GM12878 (cell line): ENCODE data around the gene ZNF443. TPM values are rescaled to one million over a fixed set of nuclear protein-coding genes. Genes with fewer than 3 reads are reported as not detected.

ENCODE experiments used
- ATAC-seq: fragments of 200-7000 bp; cut with Tn5 transposase; 3 replicates; pipeline ENCODE4 v1.9.1; 2020; ENCODE audit warnings: mild to moderate bottlenecking, moderate library complexity
- Bru-seq: library from RNA; stranded (reverse); fragments of 400-500 nt; gene quantifications from one replicate; lab custom pipeline; 2021; lab: Mats Ljungman, UMichigan
- BruChase-seq, 2 experiments: library from RNA; stranded (reverse); fragments of 400-500 nt; gene quantifications; one replicate each; lab custom pipeline; 2021; lab: Mats Ljungman, UMichigan
- BruUV-seq: library from RNA; stranded (reverse); fragments of 400-500 nt; replicated peaks from 2 replicates; lab custom pipeline; 2021; lab: Mats Ljungman, UMichigan
- CTCF ChIA-PET: fragments of 300-600 bp; sonication (Branson Sonifier 250); formaldehyde crosslinking; extraction: SDS; loops from one replicate; lab custom pipeline; 2021; ENCODE audit warnings: inconsistent platforms; lab: Yijun Ruan, JAX
- POLR2A ChIA-PET: fragments of 350-600 bp; formaldehyde crosslinking; extraction: SDS; loops from one replicate; lab custom pipeline; 2021; ENCODE audit warnings: inconsistent platforms; lab: Charles Lee
- RAD21 ChIA-PET: fragments of 300-600 bp; sonication (Branson Sonifier 250); formaldehyde crosslinking; loops from one replicate; lab custom pipeline; 2023; ENCODE audit warnings: antibody characterized with exemption; ENCODE audit not compliant: unreplicated experiment; lab: Charles Lee
- SMC1A ChIA-PET: fragments of 300-600 bp; sonication (Branson Sonifier 250); formaldehyde crosslinking; loops from one replicate; lab custom pipeline; 2023; ENCODE audit not compliant: unreplicated experiment, uncharacterized antibody; lab: Charles Lee
- DNase-seq: peaks from one replicate; pipeline ENCODE4 v3.0.0-alpha.2; 2011; ENCODE audit warnings: low read depth, low spot score
- FAIRE-seq: peaks from 3 replicates; lab custom pipeline; 2011; peaks lifted over from hg19 to GRCh38; lab: Jason Lieb, UNC
- H2AFZ ChIP-seq: 2 replicates; pipeline ENCODE4 v1.6.0; 2011; ENCODE audit warnings: low read depth, low read length, control low read depth; ENCODE audit not compliant: control insufficient read depth
- H3K27ac ChIP-seq: 2 replicates; pipeline ENCODE4 v1.5.1; 2011; ENCODE audit warnings: control low read depth; ENCODE audit not compliant: control insufficient read depth, insufficient read depth
- H3K27me3 ChIP-seq, 2 experiments: replicated peaks in 1 of 2; 2 replicates each; pipeline versions ENCODE4 v1.6.0 to v1.6.1; 2011; ENCODE audit warnings: low read length in 1 of 2; ENCODE audit not compliant: control insufficient read depth in 2 of 2, insufficient read depth in 2 of 2
- H3K36me3 ChIP-seq, 2 experiments: 2 replicates each; pipeline ENCODE4 v1.5.1; 2011; ENCODE audit warnings: low read length in 1 of 2; ENCODE audit not compliant: control insufficient read depth in 2 of 2, insufficient read depth in 2 of 2
- H3K4me1 ChIP-seq: 2 replicates; pipeline ENCODE4 v1.6.1; 2011; ENCODE audit warnings: mild to moderate bottlenecking, low read length, moderate library complexity, mixed read lengths; ENCODE audit not compliant: control insufficient read depth, insufficient read depth
- H3K4me2 ChIP-seq: 2 replicates; pipeline ENCODE4 v1.6.0; 2011; ENCODE audit warnings: control low read depth; ENCODE audit not compliant: control insufficient read depth, insufficient read depth
- H3K4me3 ChIP-seq: fragments of 200-600 bp; sonication (generic); 2 replicates; pipeline ENCODE4 v1.5.1; 2016
- H3K79me2 ChIP-seq: 2 replicates; pipeline ENCODE4 v1.6.0; 2011; ENCODE audit warnings: low read length; ENCODE audit not compliant: control insufficient read depth, insufficient read depth
- H3K9ac ChIP-seq: 2 replicates; pipeline ENCODE4 v1.8.0; 2011; ENCODE audit warnings: low read length, control low read depth, mixed read lengths; ENCODE audit not compliant: control insufficient read depth, insufficient read depth
- H3K9me3 ChIP-seq: replicated peaks from 3 replicates; pipeline ENCODE4 v1.5.1; 2011; ENCODE audit warnings: mild to moderate bottlenecking, low read length; ENCODE audit not compliant: control insufficient read depth, insufficient read depth
- H4K20me1 ChIP-seq: 2 replicates; pipeline ENCODE4 v1.6.0; 2011; ENCODE audit not compliant: control insufficient read depth, insufficient read depth
- BACH1 ChIP-seq: fragments of 450-650 bp; IDR thresholded peaks from 2 replicates; pipeline ENCODE4 v1.6.1; 2017; ENCODE audit warnings: mild to moderate bottlenecking, borderline replicate concordance
- CBFB ChIP-seq: IDR thresholded peaks from 2 replicates; pipeline ENCODE4 v1.6.1; 2016; ENCODE audit warnings: antibody characterized with exemption, low read depth
- MTA3 ChIP-seq: IDR thresholded peaks from 2 replicates; pipeline ENCODE4 v1.6.1; 2012; ENCODE audit warnings: low read length, inconsistent platforms, borderline replicate concordance
- RUNX3 ChIP-seq: IDR thresholded peaks from 2 replicates; pipeline ENCODE4 v1.6.1; 2012; ENCODE audit warnings: low read length, inconsistent platforms
- SIN3A ChIP-seq: IDR thresholded peaks from 2 replicates; pipeline ENCODE4 v1.6.1; 2012; ENCODE audit warnings: low read depth, low read length, improper control_type of control experiment
- SMAD1 ChIP-seq: fragments of 450-650 bp; IDR thresholded peaks from 2 replicates; pipeline ENCODE4 v1.6.1; 2018; ENCODE audit warnings: mild to moderate bottlenecking, low read depth; ENCODE audit not compliant: partially characterized antibody
- SMARCA5 ChIP-seq: fragments of 450-650 bp; IDR thresholded peaks from 2 replicates; pipeline ENCODE4 v1.6.1; 2017; ENCODE audit warnings: mild to moderate bottlenecking
- WGBS: methylation state at CpG from one replicate; pipeline ENCODE4 v1.1.6; 2016; ENCODE audit warnings: low lambda C conversion rate; ENCODE audit not compliant: insufficient replicate concordance, insufficient coverage; ENCODE audit errors: missing lambda C conversion rate; 5-methylcytosine and 5-hydroxymethylcytosine counted together
- in situ Hi-C: fragments of 300-500 bp; cut with MboI; formaldehyde crosslinking; loops from 9 replicates; pipeline ENCODE4 v1.14.3; 2018; ENCODE audit warnings: mixed read lengths
- intact Hi-C: fragments of 100-400 bp; cut with micrococcal nuclease; formaldehyde crosslinking; loops from one replicate; pipeline ENCODE4 v1.14.2; 2022; ENCODE audit not compliant: unreplicated experiment
- long read RNA-seq, 2 experiments: library from polyadenylated mRNA; unstranded; transcript quantifications; one replicate each; pipeline ENCODE4 v2.0.0, GENCODE V29; 2019 to 2020
- polyA minus RNA-seq, 3 experiments: library from RNA; depleted of rRNA, polyadenylated mRNA; stranded (reverse); fragments of >200 nt; gene quantifications; 2 replicates each; pipeline ENCODE4 v1.2.3, GENCODE V29; 2011
- polyA plus RNA-seq, 11 experiments: library from polyadenylated mRNA; depleted of rRNA in 4 of 11; unstranded in 6 of 11; stranded (reverse) in 5 of 11; fragments of >200 nt; fragmentation: Nextera tagmentation in 4 of 11; fragmentation: Illumina TruSeq in 1 of 11; extraction: Ambion mirVana in 4 of 11; extraction: Trizol in 1 of 11; gene quantifications; 1 replicate in 1 of 11; 2 replicates in 10 of 11; pipeline versions ENCODE4 v1.2.1 to v1.2.3, GENCODE V29; 2011 to 2016; ENCODE audit warnings: inconsistent platforms in 2 of 11, missing spikeins in 2 of 11, low read depth in 1 of 11
- total RNA-seq, 4 experiments: library from RNA; depleted of rRNA in 3 of 4; stranded (reverse); fragments of >200 nt in 3 of 4; fragmentation: Illumina TruSeq in 1 of 4; extraction: Trizol in 1 of 4; gene quantifications; 2 replicates each; pipeline versions ENCODE4 v1.2.1 to v1.2.3, GENCODE V29; 2013 to 2021
- TF ChIP-seq, protein P1 (sequence below): IDR thresholded peaks from 2 replicates; pipeline ENCODE4 v1.6.1; 2011; ENCODE audit warnings: borderline replicate concordance, low read depth, mild to moderate bottlenecking, moderate library complexity, mixed read lengths, low read length; ENCODE audit not compliant: insufficient read depth; ENCODE audit errors: extremely low read length
- TF ChIP-seq, protein P2 (sequence below): fragments of 450-650 bp; conservative IDR thresholded peaks from 2 replicates; pipeline ENCODE4 v1.6.1; 2017; ENCODE audit warnings: mild to moderate bottlenecking, moderate library complexity
- TF ChIP-seq, protein P3 (sequence below): fragments of 450-650 bp; IDR thresholded peaks from 2 replicates; pipeline ENCODE4 v1.6.1; 2017; ENCODE audit warnings: mild to moderate bottlenecking, moderate library complexity

The ZNF443 gene
- 24.1 and 25.2 TPM in 2 replicates for total RNA-seq (2013; cell fraction: nucleolus; rRNA removed)
- total RNA-seq (2014; rRNA removed) (3.6 and 4.0 TPM in 2 replicates), total RNA-seq (2014; rRNA removed; fragmentation: Illumina TruSeq; extraction: Trizol) (5.8 and 6.0 TPM in 2 replicates), total RNA-seq (2021) (3.9 and 4.2 TPM in 2 replicates), polyA plus RNA-seq (2011; rRNA removed) (9.1 and 14.2 TPM in 2 replicates), polyA plus RNA-seq (2014; fragmentation: Illumina TruSeq; extraction: Trizol) (3.4 and 4.1 TPM in 2 replicates), polyA plus RNA-seq (2014; fragmentation: Nextera tagmentation; extraction: Ambion mirVana) (1 to 10 TPM; 3.0 to 4.5 TPM), polyA plus RNA-seq (2014; rRNA removed) (1.8 and 2.1 TPM in 2 replicates), polyA plus RNA-seq (2016; fragmentation: Nextera tagmentation; extraction: Ambion mirVana) (1 to 10 TPM; 3.0 to 4.1 TPM), polyA minus RNA-seq (2011; rRNA and poly(A)+ RNA removed) (10.4 and 15.9 TPM in 2 replicates), Bru-seq, nascent RNA (percentile 82 among the genes with signal in this experiment), BruChase-seq, experiment 1, labeled RNA remaining after a 6-hour chase (percentile 77 among the genes with signal in this experiment), BruChase-seq, experiment 2, labeled RNA remaining after a 2-hour chase (percentile 88 among the genes with signal in this experiment)
- 0.92 TPM for polyA plus RNA-seq (2011; ENCODE audit: low read depth)
- polyA plus RNA-seq (2011; cell fraction: cytosol; rRNA removed), result 3.1 and 3.2 TPM in 2 replicates
- polyA plus RNA-seq (2011; cell fraction: nucleus; rRNA removed), result 6.1 and 6.9 TPM in 2 replicates
- polyA plus RNA-seq (2012), result 1.2 and 1.9 TPM in 2 replicates
- polyA minus RNA-seq (2011; cell fraction: cytosol; rRNA and poly(A)+ RNA removed), result 4.8 and 6.0 TPM in 2 replicates
- 8.0 and 11.5 TPM in 2 replicates for polyA minus RNA-seq (2011; cell fraction: nucleus; rRNA and poly(A)+ RNA removed)
- long read RNA-seq, experiment 1, partial matches to known transcripts, result 0 of 4 reads
- long read RNA-seq, experiment 1, other reads (novel, unspliced or antisense), result 1 of 4 reads
- long read RNA-seq, experiment 2, transcript ZNF443-201 (4 exons, 2,663 nt), result major isoform, 98 of 102 reads
- long read RNA-seq, experiment 2, partial matches to known transcripts, result 2 of 102 reads
- long read RNA-seq, experiment 2, other reads (novel, unspliced or antisense), result 2 of 102 reads

DNA sequence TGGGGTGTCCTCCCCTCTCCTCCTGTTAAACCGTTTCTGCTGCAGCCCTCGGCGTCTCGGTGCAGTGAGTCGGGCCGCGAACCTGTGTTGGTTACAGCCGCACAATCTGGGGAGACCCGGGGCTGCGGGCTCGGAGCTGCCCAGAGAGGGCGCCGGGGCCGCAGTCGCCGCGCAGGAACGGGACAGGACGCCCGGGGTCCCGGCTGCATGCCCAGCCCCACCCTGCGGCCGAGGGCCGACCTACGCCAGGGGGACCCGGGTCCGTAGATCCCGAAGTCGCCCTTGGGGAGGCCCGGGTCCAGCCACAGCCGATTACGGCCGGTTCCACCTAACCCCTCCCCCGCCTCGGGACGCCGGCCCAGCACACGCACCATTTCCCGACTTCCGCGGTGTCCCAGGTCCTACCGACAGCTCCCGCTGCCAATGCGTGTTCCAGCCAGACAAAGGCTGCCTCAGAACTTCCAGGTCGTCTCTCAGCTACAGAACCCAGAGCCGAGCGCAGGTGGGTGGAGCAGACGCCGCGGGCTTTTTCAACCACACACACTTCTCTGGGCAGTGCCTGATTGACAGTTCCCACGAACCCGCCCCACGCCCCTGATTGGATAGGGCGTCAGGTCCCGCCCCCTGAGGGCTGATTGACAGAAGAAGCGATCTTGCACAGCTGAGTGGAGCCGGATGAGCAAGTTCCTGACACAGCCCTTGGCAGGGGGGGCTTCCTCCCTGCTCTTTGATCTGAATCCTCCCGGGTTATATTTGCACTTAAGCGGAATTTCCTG lies at the start of gene ZNF443:
Gene ZNF443 (minus strand): TSS at position 481 of the 776 bp plus-strand sequence. CDS start 107 bp downstream, at position 374.
- POLR2A ChIA-PET, result interaction anchor here (0.6 to 1.1 kb wide), 3 partner anchors 37 to 238 kb away, joined by 3 to 4 read pairs (median 3); partner anchors contain the start of gene ZNF563
- BruUV-seq, result no TSS peak
- CTCF ChIA-PET, result interaction anchor here (1.0 to 1.6 kb wide), 3 partner anchors 43 to 517 kb away, joined by 3 to 4 read pairs (median 3); partner anchors contain the start of gene ZNF44
- no peak for TF ChIP-seq BACH1
- TF ChIP-seq, protein P1, sequence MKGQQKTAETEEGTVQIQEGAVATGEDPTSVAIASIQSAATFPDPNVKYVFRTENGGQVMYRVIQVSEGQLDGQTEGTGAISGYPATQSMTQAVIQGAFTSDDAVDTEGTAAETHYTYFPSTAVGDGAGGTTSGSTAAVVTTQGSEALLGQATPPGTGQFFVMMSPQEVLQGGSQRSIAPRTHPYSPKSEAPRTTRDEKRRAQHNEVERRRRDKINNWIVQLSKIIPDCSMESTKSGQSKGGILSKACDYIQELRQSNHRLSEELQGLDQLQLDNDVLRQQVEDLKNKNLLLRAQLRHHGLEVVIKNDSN, result no peak
- no peak for TF ChIP-seq SMARCA5
- TF ChIP-seq MTA3, result no peak
- peak; percentile 61 for TF ChIP-seq RUNX3
- TF ChIP-seq CBFB, result no peak
- TF ChIP-seq SIN3A, result peak; percentile 47; the same call in 1 of the 2 replicates
- TF ChIP-seq, protein P2, sequence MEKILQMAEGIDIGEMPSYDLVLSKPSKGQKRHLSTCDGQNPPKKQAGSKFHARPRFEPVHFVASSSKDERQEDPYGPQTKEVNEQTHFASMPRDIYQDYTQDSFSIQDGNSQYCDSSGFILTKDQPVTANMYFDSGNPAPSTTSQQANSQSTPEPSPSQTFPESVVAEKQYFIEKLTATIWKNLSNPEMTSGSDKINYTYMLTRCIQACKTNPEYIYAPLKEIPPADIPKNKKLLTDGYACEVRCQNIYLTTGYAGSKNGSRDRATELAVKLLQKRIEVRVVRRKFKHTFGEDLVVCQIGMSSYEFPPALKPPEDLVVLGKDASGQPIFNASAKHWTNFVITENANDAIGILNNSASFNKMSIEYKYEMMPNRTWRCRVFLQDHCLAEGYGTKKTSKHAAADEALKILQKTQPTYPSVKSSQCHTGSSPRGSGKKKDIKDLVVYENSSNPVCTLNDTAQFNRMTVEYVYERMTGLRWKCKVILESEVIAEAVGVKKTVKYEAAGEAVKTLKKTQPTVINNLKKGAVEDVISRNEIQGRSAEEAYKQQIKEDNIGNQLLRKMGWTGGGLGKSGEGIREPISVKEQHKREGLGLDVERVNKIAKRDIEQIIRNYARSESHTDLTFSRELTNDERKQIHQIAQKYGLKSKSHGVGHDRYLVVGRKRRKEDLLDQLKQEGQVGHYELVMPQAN, result peak; percentile 82
- no peak for TF ChIP-seq SMAD1
- TF ChIP-seq, protein P3, sequence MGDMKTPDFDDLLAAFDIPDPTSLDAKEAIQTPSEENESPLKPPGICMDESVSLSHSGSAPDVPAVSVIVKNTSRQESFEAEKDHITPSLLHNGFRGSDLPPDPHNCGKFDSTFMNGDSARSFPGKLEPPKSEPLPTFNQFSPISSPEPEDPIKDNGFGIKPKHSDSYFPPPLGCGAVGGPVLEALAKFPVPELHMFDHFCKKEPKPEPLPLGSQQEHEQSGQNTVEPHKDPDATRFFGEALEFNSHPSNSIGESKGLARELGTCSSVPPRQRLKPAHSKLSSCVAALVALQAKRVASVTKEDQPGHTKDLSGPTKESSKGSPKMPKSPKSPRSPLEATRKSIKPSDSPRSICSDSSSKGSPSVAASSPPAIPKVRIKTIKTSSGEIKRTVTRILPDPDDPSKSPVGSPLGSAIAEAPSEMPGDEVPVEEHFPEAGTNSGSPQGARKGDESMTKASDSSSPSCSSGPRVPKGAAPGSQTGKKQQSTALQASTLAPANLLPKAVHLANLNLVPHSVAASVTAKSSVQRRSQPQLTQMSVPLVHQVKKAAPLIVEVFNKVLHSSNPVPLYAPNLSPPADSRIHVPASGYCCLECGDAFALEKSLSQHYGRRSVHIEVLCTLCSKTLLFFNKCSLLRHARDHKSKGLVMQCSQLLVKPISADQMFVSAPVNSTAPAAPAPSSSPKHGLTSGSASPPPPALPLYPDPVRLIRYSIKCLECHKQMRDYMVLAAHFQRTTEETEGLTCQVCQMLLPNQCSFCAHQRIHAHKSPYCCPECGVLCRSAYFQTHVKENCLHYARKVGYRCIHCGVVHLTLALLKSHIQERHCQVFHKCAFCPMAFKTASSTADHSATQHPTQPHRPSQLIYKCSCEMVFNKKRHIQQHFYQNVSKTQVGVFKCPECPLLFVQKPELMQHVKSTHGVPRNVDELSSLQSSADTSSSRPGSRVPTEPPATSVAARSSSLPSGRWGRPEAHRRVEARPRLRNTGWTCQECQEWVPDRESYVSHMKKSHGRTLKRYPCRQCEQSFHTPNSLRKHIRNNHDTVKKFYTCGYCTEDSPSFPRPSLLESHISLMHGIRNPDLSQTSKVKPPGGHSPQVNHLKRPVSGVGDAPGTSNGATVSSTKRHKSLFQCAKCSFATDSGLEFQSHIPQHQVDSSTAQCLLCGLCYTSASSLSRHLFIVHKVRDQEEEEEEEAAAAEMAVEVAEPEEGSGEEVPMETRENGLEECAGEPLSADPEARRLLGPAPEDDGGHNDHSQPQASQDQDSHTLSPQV, result no peak

More for the DNA sequence above, at the start of gene ZNF443:
- DNase-seq, result peak; percentile 94
- peak; percentile 97 for FAIRE-seq
- peak within 1 kb of the TSS; percentile 56 for H3K27ac ChIP-seq
- intact Hi-C loops, result loop anchor here (2.0 kb wide), 2 partner anchors 40 to 110 kb away; partner anchors contain the start of genes ZNF564 and ZNF799
- ATAC-seq, result peak; percentile 97
- no peaks in the 10 kb centered on the region; the same call in 2 of the 3 replicates for H3K9me3 ChIP-seq
- H3K4me3 ChIP-seq, result peak within 1 kb of the TSS; percentile 74
- ChIA-PET SMC1A (interaction anchor here (0.7 to 1.3 kb wide), 4 partner anchors 38 to 107 kb away, joined by 3 to 6 read pairs (median 3); partner anchors contain the start of gene ZNF563), RAD21 (interaction anchor here (0.6 to 1.2 kb wide), 4 partner anchors 75 to 355 kb away, joined by 3 read pairs; partner anchors contain the start of genes ZNF442, ZNF490 and ZNF791)
- in situ Hi-C loops, result no loop called here
- H4K20me1 ChIP-seq, result no peaks in the 10 kb centered on the region
- H3K4me1 ChIP-seq, result no peaks in the 10 kb centered on the region
- H3K4me2 ChIP-seq, result peak within 1 kb of the TSS; percentile 60
- H3K27me3 ChIP-seq, result no peaks in the 10 kb centered on the region
- peak within 1 kb of the TSS; percentile 88 for H2AFZ ChIP-seq
- under 1% methylated on average over 58 of the region's 59 CpGs for whole genome bisulfite sequencing
- H3K9ac ChIP-seq, result peak within 1 kb of the TSS; percentile 58
- H3K79me2 ChIP-seq, result no peaks in the 10 kb centered on the region
- no peaks in the 10 kb centered on the region for H3K36me3 ChIP-seq
